H1 (cell line): Measurements from ENCODE around the gene DOCK1. TPM values are rescaled to one million over a fixed set of nuclear protein-coding genes. Genes with fewer than 3 reads are reported as not detected.

Source experiments
- CTCF ChIA-PET: fragments of 300-600 bp; sonication (Branson Sonifier 250); formaldehyde crosslinking; loops from one replicate; lab custom pipeline; 2021; ENCODE audit not compliant: partially characterized antibody; lab: Charles Lee
- POLR2A ChIA-PET: fragments of 300-600 bp; sonication (Branson Sonifier 250); formaldehyde crosslinking; loops from one replicate; lab custom pipeline; 2021; ENCODE audit warnings: inconsistent platforms; ENCODE audit not compliant: partially characterized antibody; lab: Charles Lee
- DNase-seq, 2 experiments: peaks; one replicate each; pipeline versions ENCODE4 v3.0.0 to v3.0.0-alpha.2; 2010 to 2022; ENCODE audit warnings: low spot score in 2 of 2, low read depth in 1 of 2, mixed read lengths in 1 of 2
- FAIRE-seq: peaks from 2 replicates; lab custom pipeline; 2011; peaks lifted over from hg19 to GRCh38; lab: Jason Lieb, UNC
- H2AFZ ChIP-seq: 2 replicates; pipeline ENCODE4 v1.8.1; 2012; ENCODE audit warnings: low read length, inconsistent platforms
- H2AK5ac ChIP-seq: 2 replicates; pipeline ENCODE4 v1.6.1; 2013; ENCODE audit warnings: low read depth, low read length
- H2BK120ac ChIP-seq: replicated peaks from 2 replicates; pipeline ENCODE3; 2013; ENCODE audit warnings: low read depth, low read length, inconsistent platforms
- H2BK12ac ChIP-seq: 2 replicates; pipeline ENCODE4 v1.6.1; 2013; ENCODE audit warnings: low read depth, low read length
- H2BK15ac ChIP-seq: 2 replicates; pipeline ENCODE4 v1.6.1; 2013; ENCODE audit warnings: low read length
- H2BK20ac ChIP-seq: 2 replicates; pipeline ENCODE4 v1.6.1; 2013; ENCODE audit warnings: low read length
- H2BK5ac ChIP-seq: 2 replicates; pipeline ENCODE4 v1.6.1; 2013; ENCODE audit warnings: low read depth, low read length
- H3K14ac ChIP-seq: 2 replicates; pipeline ENCODE4 v1.6.1; 2013; ENCODE audit warnings: inconsistent platforms; ENCODE audit not compliant: insufficient read length
- H3K18ac ChIP-seq: 2 replicates; pipeline ENCODE4 v1.6.1; 2013; ENCODE audit warnings: low read length; ENCODE audit errors: extremely low read depth
- H3K23ac ChIP-seq: 2 replicates; pipeline ENCODE4 v1.6.1; 2013; ENCODE audit warnings: inconsistent platforms; ENCODE audit not compliant: insufficient read length
- H3K23me2 ChIP-seq: 2 replicates; pipeline ENCODE4 v1.6.1; 2013; ENCODE audit warnings: low read depth, low read length
- H3K27ac ChIP-seq: 2 replicates; pipeline ENCODE4 v1.6.1; 2011; ENCODE audit warnings: low read depth, low read length, inconsistent platforms
- H3K27me3 ChIP-seq, 4 experiments: replicated peaks in 1 of 4; 1 replicate in 1 of 4; 2 replicates in 3 of 4; pipeline versions ENCODE4 v1.6.1 to v1.8.1; 2011 to 2013; ENCODE audit warnings: low read length in 3 of 4, mild to moderate bottlenecking in 3 of 4, inconsistent platforms in 2 of 4, mixed read lengths in 2 of 4, moderate library complexity in 1 of 4; ENCODE audit not compliant: control insufficient read depth in 3 of 4, insufficient read depth in 3 of 4; ENCODE audit errors: extremely low read depth in 1 of 4
- H3K36me3 ChIP-seq, 4 experiments: 2 replicates each; pipeline versions ENCODE4 v1.6.1 to v1.8.1; 2011 to 2013; ENCODE audit warnings: mild to moderate bottlenecking in 4 of 4, low read length in 3 of 4, moderate library complexity in 2 of 4, control low read depth in 1 of 4, inconsistent platforms in 1 of 4; ENCODE audit not compliant: insufficient read depth in 4 of 4, control insufficient read depth in 2 of 4
- H3K4ac ChIP-seq: replicated peaks from 2 replicates; pipeline ENCODE3; 2013; ENCODE audit warnings: low read length, low read depth, mixed read lengths, inconsistent platforms; ENCODE audit not compliant: insufficient read length
- H3K4me1 ChIP-seq, 4 experiments: replicated peaks in 1 of 4; 1 replicate in 1 of 4; 2 replicates in 3 of 4; pipeline versions ENCODE4 v1.6.1 to v1.8.1; 2011 to 2013; ENCODE audit warnings: low read length in 3 of 4, inconsistent platforms in 2 of 4, mixed read lengths in 1 of 4; ENCODE audit not compliant: insufficient read depth in 4 of 4, control insufficient read depth in 3 of 4
- H3K4me2 ChIP-seq, 2 experiments: 2 replicates each; pipeline versions ENCODE4 v1.6.1 to v1.8.1; 2011 to 2013; ENCODE audit warnings: low read depth in 2 of 2, low read length in 2 of 2, control low read depth in 1 of 2, inconsistent platforms in 1 of 2, mild to moderate bottlenecking in 1 of 2; ENCODE audit not compliant: insufficient read depth in 1 of 2
- H3K4me3 ChIP-seq, 4 experiments: fragments of 200-600, 300-600 bp in 1 of 4; sonication (generic), shearing (Covaris generic), sonication (Bioruptor Twin) in 1 of 4; 2 replicates each; pipeline versions ENCODE4 v1.5.1 to v1.8.1; 2011 to 2016; ENCODE audit warnings: low read length in 4 of 4, low read depth in 3 of 4, control low read depth in 2 of 4, inconsistent platforms in 2 of 4, mild to moderate bottlenecking in 2 of 4, mixed read lengths in 1 of 4, moderate library complexity in 1 of 4; ENCODE audit not compliant: insufficient read depth in 2 of 4; ENCODE audit errors: extremely low read depth in 1 of 4
- H3K56ac ChIP-seq: replicated peaks from 2 replicates; pipeline ENCODE3; 2013; ENCODE audit warnings: low read depth, mild to moderate bottlenecking, mixed read lengths, low read length, inconsistent platforms; ENCODE audit not compliant: insufficient read length
- H3K79me1 ChIP-seq: 2 replicates; pipeline ENCODE4 v1.6.1; 2013; ENCODE audit warnings: low read depth, low read length, control low read depth
- H3K79me2 ChIP-seq, 2 experiments: 2 replicates each; pipeline versions ENCODE4 v1.6.1 to v1.8.1; 2012 to 2013; ENCODE audit warnings: low read length in 2 of 2, mild to moderate bottlenecking in 2 of 2, inconsistent platforms in 1 of 2; ENCODE audit not compliant: insufficient read depth in 2 of 2, control insufficient read depth in 1 of 2
- H3K9ac ChIP-seq, 4 experiments: replicated peaks in 1 of 4; 1 replicate in 1 of 4; 2 replicates in 3 of 4; pipeline versions ENCODE4 v1.6.1 to v1.8.1; 2011 to 2013; ENCODE audit warnings: low read depth in 3 of 4, low read length in 3 of 4, control low read depth in 2 of 4, mild to moderate bottlenecking in 2 of 4, moderate library complexity in 2 of 4, inconsistent platforms in 1 of 4; ENCODE audit errors: extremely low read depth in 1 of 4
- H3K9me3 ChIP-seq, 2 experiments: 2 replicates each; pipeline versions ENCODE4 v1.6.1 to v1.8.1; 2012 to 2013; ENCODE audit warnings: mild to moderate bottlenecking in 2 of 2, moderate library complexity in 2 of 2, control low read depth in 1 of 2, inconsistent platforms in 1 of 2, low read depth in 1 of 2, low read length in 1 of 2, mixed read lengths in 1 of 2; ENCODE audit not compliant: insufficient read depth in 2 of 2
- H4K20me1 ChIP-seq, 2 experiments: replicated peaks in 1 of 2; 2 replicates each; pipeline versions ENCODE3 to v1.8.1; 2011 to 2013; ENCODE audit warnings: inconsistent platforms in 2 of 2, low read length in 2 of 2, mild to moderate bottlenecking in 1 of 2; ENCODE audit not compliant: insufficient read depth in 2 of 2, control insufficient read depth in 1 of 2
- H4K5ac ChIP-seq: 2 replicates; pipeline ENCODE4 v1.6.1; 2013; ENCODE audit warnings: low read length, low read depth, mixed read lengths, inconsistent platforms; ENCODE audit not compliant: insufficient read length
- H4K8ac ChIP-seq: 2 replicates; pipeline ENCODE4 v1.8.0; 2013; ENCODE audit warnings: mild to moderate bottlenecking, moderate library complexity, low read length, inconsistent platforms; ENCODE audit not compliant: insufficient read depth; ENCODE audit errors: extremely low read depth
- H4K91ac ChIP-seq: replicated peaks from 2 replicates; pipeline ENCODE3; 2013; ENCODE audit warnings: low read length, mixed read lengths, inconsistent platforms; ENCODE audit not compliant: insufficient read length
- ATF3 ChIP-seq: IDR thresholded peaks from 2 replicates; pipeline ENCODE4 v1.6.1; 2011; ENCODE audit warnings: low read depth, mild to moderate bottlenecking, low read length; ENCODE audit not compliant: insufficient read depth
- BRCA1 ChIP-seq: IDR thresholded peaks from 2 replicates; pipeline ENCODE4 v1.6.1; 2012; ENCODE audit warnings: low read depth, low read length, improper control_type of control experiment
- CBX5 ChIP-seq: fragments of 300-800, 300-1000 bp; sonication (generic); IDR thresholded peaks from 2 replicates; pipeline ENCODE4 v1.7.1; 2016; ENCODE audit warnings: antibody characterized with exemption, low read length, low read depth
- CEBPB ChIP-seq: IDR thresholded peaks from 2 replicates; pipeline ENCODE4 v1.6.1; 2012; ENCODE audit warnings: low read depth, low read length
- CREB1 ChIP-seq: IDR thresholded peaks from 2 replicates; pipeline ENCODE4 v1.6.1; 2012; ENCODE audit warnings: inconsistent platforms
- E2F6 ChIP-seq: IDR thresholded peaks from 2 replicates; pipeline ENCODE4 v1.6.1; 2012; ENCODE audit warnings: inconsistent platforms
- EZH2 ChIP-seq: fragments of 200-600 bp; sonication (generic); IDR thresholded peaks from 2 replicates; pipeline ENCODE4 v1.7.1; 2012; ENCODE audit warnings: low read depth, mild to moderate bottlenecking, moderate library complexity, low read length, inconsistent platforms; ENCODE audit not compliant: severe bottlenecking
- FOSL1 ChIP-seq: IDR thresholded peaks from 2 replicates; pipeline ENCODE4 v1.6.1; 2011; ENCODE audit warnings: mild to moderate bottlenecking, low read depth, low read length, moderate library complexity; ENCODE audit not compliant: insufficient read depth
- MAX ChIP-seq: IDR thresholded peaks from 2 replicates; pipeline ENCODE4 v1.6.1; 2012; ENCODE audit warnings: inconsistent platforms
- POU5F1 ChIP-seq: IDR thresholded peaks from 2 replicates; pipeline ENCODE4 v1.6.1; 2011; ENCODE audit warnings: low read depth, mild to moderate bottlenecking, low read length, moderate library complexity
- RBBP5 ChIP-seq: IDR thresholded peaks from 2 replicates; pipeline ENCODE4 v1.7.1; 2012; ENCODE audit warnings: low read depth, mild to moderate bottlenecking, inconsistent platforms, low read length, moderate library complexity, borderline replicate concordance
- SP1 ChIP-seq: IDR thresholded peaks from 2 replicates; pipeline ENCODE4 v1.6.1; 2011; ENCODE audit warnings: low read depth, low read length
- TAF7 ChIP-seq: optimal IDR thresholded peaks from 2 replicates; pipeline ENCODE3; 2011; ENCODE audit warnings: low read depth, mild to moderate bottlenecking, inconsistent platforms, low read length, moderate library complexity, borderline replicate concordance
- WGBS, 2 experiments: shearing (Covaris generic) in 1 of 2; methylation state at CpG; one replicate each; pipeline versions ENCODE4 v1.1.6 to v1.1.7; 2013 to 2015; ENCODE audit warnings: low lambda C conversion rate in 2 of 2, mixed read lengths in 2 of 2, inconsistent platforms in 1 of 2, low coverage in 1 of 2, missing lambda C conversion rate in 1 of 2; ENCODE audit not compliant: insufficient replicate concordance in 2 of 2, insufficient coverage in 1 of 2, insufficient read length in 1 of 2; ENCODE audit errors: extremely low coverage in 1 of 2, missing lambda C conversion rate in 1 of 2; 5-methylcytosine and 5-hydroxymethylcytosine counted together
- polyA plus RNA-seq, 7 experiments: library from polyadenylated mRNA; depleted of rRNA in 3 of 7; stranded (reverse) in 5 of 7; unstranded in 2 of 7; fragments of >200 nt in 5 of 7; fragments of 200-250 nt in 2 of 7; gene quantifications; 1 replicate in 5 of 7; 2 replicates in 1 of 7; 4 replicates in 1 of 7; pipeline versions ENCODE4 v1.2.1 to v1.2.3, GENCODE V29; 2011 to 2013; ENCODE audit warnings: missing spikeins in 2 of 7, mixed read lengths in 2 of 7
- total RNA-seq: library from RNA; stranded (reverse); fragmentation: NEBNext Ultra II Directional; extraction: Animal tissue kit (Norgen Biotek cat#: 25700); gene quantifications from 2 replicates; pipeline ENCODE4 v1.2.1, GENCODE V29; 2021

DOCK1 gene
- total and polyA plus RNA-seq, 2 of the 8 experiments (the other 6 are each of a cell fraction or from before 2014, with no cell fraction given): 11.6 to 53.0 TPM

GRCh38 chr10:127151541-127151940, 246.3 kb downstream of the DOCK1 start:
- Histone ChIP-seq H2BK5ac (no peak overlapping the region), H3K18ac (no peak overlapping the region), H3K36me3 (no peaks in the 10 kb centered on the region), H3K56ac (no peak overlapping the region), H4K20me1 (peaks cover 3 to 9% of the 10 kb centered on the region in 2 experiments), H3K4ac (no peak overlapping the region), H2BK15ac (no peak overlapping the region), H4K5ac (no peak overlapping the region), H3K14ac (no peak overlapping the region), H3K4me1 (peaks cover 4 to 20% (median 14%) of the 10 kb centered on the region in 4 experiments), H2AFZ (no peak overlapping the region), H3K27me3 (no peaks in the 10 kb centered on the region), H3K23me2 (no peaks in the 10 kb centered on the region), H3K4me3 (no peak overlapping the region), H3K79me1 (peaks cover 3% of the 10 kb centered on the region; the same call in 1 of the 2 replicates), H2BK120ac (no peak overlapping the region), H3K9ac (no peak overlapping the region), H3K79me2 (no peaks in the 10 kb centered on the region), H2BK12ac (no peak overlapping the region), H4K91ac (no peak overlapping the region), H3K27ac (no peak overlapping the region), H2AK5ac (no peak overlapping the region), H3K9me3 (no peaks in the 10 kb centered on the region), H3K23ac (no peak overlapping the region), H2BK20ac (no peak overlapping the region), H4K8ac (no peak overlapping the region), H3K4me2 (no peak overlapping the region)
- DNase-seq: no peak
- POLR2A ChIA-PET: no interaction called here
- CTCF ChIA-PET: no interaction called here
- WGBS, 2 experiments: 86% methylated on average over 10 of the region's 10 CpGs; no CpG with 5 or more reads in 1 of the 2 experiments
- no peak for FAIRE-seq
- TF ChIP-seq CREB1: no peak
- TF ChIP-seq MAX: no peak
- TF ChIP-seq E2F6: no peak
- TF ChIP-seq POU5F1: no peak
- TF ChIP-seq SP1: no peak
- no peak for TF ChIP-seq RBBP5
- TF ChIP-seq TAF7: no peak
- no peak for TF ChIP-seq BRCA1
- no peak for TF ChIP-seq CEBPB
- no peak for TF ChIP-seq EZH2
- no peak for TF ChIP-seq ATF3
- no peak for TF ChIP-seq FOSL1
- no peak for TF ChIP-seq CBX5
